PC-3 (cell line): ENCODE results near the gene ZNF512B.

Source experiments
- EZH2phosphoT487 ChIP-seq: fragments of 300-600 bp; sonication (generic); IDR thresholded peaks from 2 replicates; pipeline ENCODE4 v1.6.1; 2018; ENCODE audit warnings: mild to moderate bottlenecking, antibody characterized with exemption, low read length, borderline replicate concordance
- TF ChIP-seq, protein P1 (sequence below): fragments of 300-600 bp; sonication (generic); conservative IDR thresholded peaks from 2 replicates; pipeline ENCODE4 v1.5.1; 2017; ENCODE audit warnings: antibody characterized with exemption, low read depth, mild to moderate bottlenecking, low read length

DNA sequence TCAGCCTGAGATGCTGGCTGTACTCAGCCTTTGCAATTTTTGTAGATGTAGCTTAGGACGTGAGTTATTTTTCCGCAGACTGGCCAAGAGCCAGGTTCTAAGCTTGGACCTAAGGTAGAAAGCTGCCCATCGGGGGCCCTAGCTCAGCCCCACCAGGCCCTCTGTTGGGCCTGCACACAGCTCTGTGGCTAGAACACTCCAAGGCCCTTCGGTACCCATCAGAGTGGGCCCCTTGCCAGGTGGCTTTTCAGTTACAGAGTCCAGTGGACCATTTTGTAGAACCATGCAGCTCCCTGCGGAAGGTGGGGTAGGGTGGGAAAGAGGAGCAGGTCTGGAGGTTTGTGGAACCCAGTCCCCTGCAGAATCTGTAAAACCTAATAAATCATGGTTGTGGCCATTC, 36.1 kb downstream of the ZNF512B start:
- TF ChIP-seq, protein P1, sequence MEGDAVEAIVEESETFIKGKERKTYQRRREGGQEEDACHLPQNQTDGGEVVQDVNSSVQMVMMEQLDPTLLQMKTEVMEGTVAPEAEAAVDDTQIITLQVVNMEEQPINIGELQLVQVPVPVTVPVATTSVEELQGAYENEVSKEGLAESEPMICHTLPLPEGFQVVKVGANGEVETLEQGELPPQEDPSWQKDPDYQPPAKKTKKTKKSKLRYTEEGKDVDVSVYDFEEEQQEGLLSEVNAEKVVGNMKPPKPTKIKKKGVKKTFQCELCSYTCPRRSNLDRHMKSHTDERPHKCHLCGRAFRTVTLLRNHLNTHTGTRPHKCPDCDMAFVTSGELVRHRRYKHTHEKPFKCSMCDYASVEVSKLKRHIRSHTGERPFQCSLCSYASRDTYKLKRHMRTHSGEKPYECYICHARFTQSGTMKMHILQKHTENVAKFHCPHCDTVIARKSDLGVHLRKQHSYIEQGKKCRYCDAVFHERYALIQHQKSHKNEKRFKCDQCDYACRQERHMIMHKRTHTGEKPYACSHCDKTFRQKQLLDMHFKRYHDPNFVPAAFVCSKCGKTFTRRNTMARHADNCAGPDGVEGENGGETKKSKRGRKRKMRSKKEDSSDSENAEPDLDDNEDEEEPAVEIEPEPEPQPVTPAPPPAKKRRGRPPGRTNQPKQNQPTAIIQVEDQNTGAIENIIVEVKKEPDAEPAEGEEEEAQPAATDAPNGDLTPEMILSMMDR = no peak
- TF ChIP-seq EZH2phosphoT487 = no peak
